Urinary bladder (tissue), 4 donors: ENCODE measurements around the gene SORCS3. TPM values are rescaled to one million over a fixed set of nuclear protein-coding genes. Genes with fewer than 3 reads are reported as not detected.

Source experiments
- DNase-seq: peaks from one replicate; pipeline ENCODE4 v3.0.0-alpha.2; 2015; ENCODE audit errors: extremely low spot score
- H3K27ac ChIP-seq: one replicate; pipeline ENCODE4 v1.5.1; 2013; ENCODE audit warnings: low read depth, mild to moderate bottlenecking, moderate library complexity
- H3K36me3 ChIP-seq: one replicate; pipeline ENCODE4 v1.6.1; 2013; ENCODE audit warnings: mild to moderate bottlenecking, moderate library complexity; ENCODE audit not compliant: insufficient read depth
- H3K4me1 ChIP-seq: one replicate; pipeline ENCODE4 v1.6.1; 2013; ENCODE audit warnings: mild to moderate bottlenecking, moderate library complexity; ENCODE audit not compliant: insufficient read depth
- H3K4me3 ChIP-seq: one replicate; pipeline ENCODE4 v1.5.1; 2013; ENCODE audit warnings: low read depth, low read length
- WGBS: extraction: QIAGEN DNeasy Blood & Tissue Kit; methylation state at CpG from one replicate; pipeline ENCODE4 v1.1.7; 2013; 5-methylcytosine and 5-hydroxymethylcytosine counted together
- polyA plus RNA-seq: library from polyadenylated mRNA; stranded (reverse); fragments of 200-250 nt; gene quantifications from one replicate; pipeline ENCODE4 v1.2.3, GENCODE V29; 2013
- total RNA-seq: library from RNA; depleted of rRNA; stranded (reverse); fragments of >200 nt; gene quantifications from one replicate; pipeline ENCODE4 v1.2.3, GENCODE V29; 2014
- donor health status: healthy with polysubstance abuse.
- donor health status: healthy.

SORCS3 gene
- total and polyA plus RNA-seq, 2 donors, result 0.27 to 1.3 TPM

DNA sequence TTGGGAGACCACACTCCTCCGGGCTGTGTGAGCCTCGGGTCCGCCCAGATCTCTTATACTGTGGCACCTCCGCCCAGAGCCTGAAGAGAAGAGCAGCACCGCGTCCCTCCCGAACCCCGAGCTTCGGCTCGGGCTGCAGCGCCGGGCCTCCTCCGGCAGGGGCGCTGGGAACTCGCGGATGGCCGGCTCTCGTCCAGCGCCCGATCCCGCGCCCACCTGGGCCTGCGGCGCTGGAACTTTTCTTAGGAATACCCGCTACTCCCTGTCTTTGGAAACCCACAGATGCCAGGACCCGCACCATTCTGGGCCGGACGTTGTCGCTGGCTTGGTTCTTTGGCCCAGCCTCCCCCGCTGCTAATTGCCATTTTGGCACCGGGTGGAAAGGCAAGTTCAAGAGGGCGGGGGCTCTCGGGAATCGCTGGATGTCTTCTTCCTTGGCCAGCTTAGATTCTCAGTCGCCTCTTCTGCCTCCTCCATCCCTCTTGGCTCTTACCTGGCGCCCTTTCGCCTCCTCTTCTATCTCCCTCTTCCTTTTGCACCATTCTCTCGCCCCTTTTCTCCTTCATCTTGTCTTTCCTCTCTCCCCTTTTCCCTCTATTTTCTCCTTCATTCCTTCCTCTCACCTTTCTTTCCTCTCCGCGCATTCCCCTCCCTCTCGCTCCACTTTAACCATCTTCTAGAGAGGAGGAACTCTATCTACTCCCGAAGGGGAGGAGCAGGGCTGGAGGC lies 2.1 kb upstream of the SORCS3 start:
- no peak overlapping the region for H3K4me3 ChIP-seq
- H3K36me3 ChIP-seq, result no peaks in the 10 kb centered on the region
- 2% methylated on average over 42 of the region's 42 CpGs for WGBS

DNA sequence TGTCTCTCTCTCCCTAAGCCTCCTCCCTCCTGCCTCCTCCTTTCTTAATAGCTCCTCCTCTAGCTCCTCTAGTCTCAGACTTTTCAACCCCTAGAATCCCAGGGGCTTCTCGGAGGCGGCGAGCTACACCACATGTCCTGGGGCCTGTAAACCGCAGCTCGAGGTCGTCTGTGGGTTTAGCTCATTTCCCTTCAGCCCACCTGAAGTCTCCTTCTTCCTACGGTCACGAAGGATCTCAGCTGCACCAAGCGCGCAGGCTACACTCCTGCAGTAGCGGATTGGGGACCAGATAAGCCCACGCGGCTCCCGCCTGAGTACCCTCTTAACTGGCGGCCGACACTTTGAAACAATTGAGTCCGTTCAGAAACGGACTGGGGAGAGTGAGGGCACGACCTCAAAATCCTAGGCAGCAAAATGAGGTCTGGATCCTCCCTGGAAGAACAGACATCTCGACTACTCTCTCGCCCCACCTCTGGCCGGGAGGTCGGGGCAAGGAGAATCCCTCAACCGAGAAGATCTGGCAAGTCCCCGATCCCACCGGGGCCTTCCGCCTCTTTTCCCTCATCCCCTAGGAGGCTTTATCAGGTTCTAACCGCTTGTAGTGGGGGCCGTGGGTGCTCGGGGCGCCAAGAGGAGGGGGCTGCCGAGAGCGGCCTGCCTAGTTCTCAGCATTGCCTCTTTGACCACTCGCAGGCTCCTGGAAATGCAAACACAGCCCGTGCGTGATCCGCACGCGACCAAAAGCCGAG lies 1.3 kb upstream of the SORCS3 start:
- DNase-seq, result no peak
- Histone ChIP-seq H3K4me3 (no peak overlapping the region), H3K36me3 (no peaks in the 10 kb centered on the region), H3K27ac (no peak overlapping the region), H3K4me1 (no peaks in the 10 kb centered on the region)
- 1% methylated on average over 40 of the region's 40 CpGs for whole genome bisulfite sequencing

More for the DNA sequence above, 2.1 kb upstream of the SORCS3 start:
- no peaks in the 10 kb centered on the region for H3K4me1 ChIP-seq
- DNase-seq, result no peak
- H3K27ac ChIP-seq, result no peak overlapping the region

- 2% methylated on average over 82 of the region's 82 CpGs for WGBS
- DNase-seq, result no peak
- Histone ChIP-seq H3K4me3 (no peak overlapping the region), H3K4me1 (no peaks in the 10 kb centered on the region), H3K27ac (no peak overlapping the region), H3K36me3 (no peaks in the 10 kb centered on the region)
Measured at GRCh38 chr10:104640339-104641186, 527 bp upstream of the SORCS3 start.

GRCh38 chr10:104641937-104642657 lies 1.0 kb downstream of the SORCS3 start:
- DNase-seq, result no peak
- Histone ChIP-seq H3K36me3 (no peaks in the 10 kb centered on the region), H3K4me3 (no peak overlapping the region), H3K27ac (no peak overlapping the region), H3K4me1 (no peaks in the 10 kb centered on the region)
- WGBS, result 1% methylated on average over 47 of the region's 47 CpGs

GRCh38 chr10:104642658-104643302 lies 1.7 kb downstream of the SORCS3 start:
- Histone ChIP-seq H3K4me1 (no peaks in the 10 kb centered on the region), H3K36me3 (no peaks in the 10 kb centered on the region), H3K27ac (no peak overlapping the region), H3K4me3 (no peak overlapping the region)
- WGBS, result 6% methylated on average over 43 of the region's 43 CpGs
- DNase-seq, result no peak

- DNase-seq, result no peak
- no peaks in the 10 kb centered on the region for H3K4me1 ChIP-seq
- H3K4me3 ChIP-seq, result no peak overlapping the region
- no peak overlapping the region for H3K27ac ChIP-seq
- H3K36me3 ChIP-seq, result no peaks in the 10 kb centered on the region
- 87% methylated on average over 11 of the region's 11 CpGs for WGBS
Measured at GRCh38 chr10:104643303-104643663, 2.2 kb downstream of the SORCS3 start.

DNA sequence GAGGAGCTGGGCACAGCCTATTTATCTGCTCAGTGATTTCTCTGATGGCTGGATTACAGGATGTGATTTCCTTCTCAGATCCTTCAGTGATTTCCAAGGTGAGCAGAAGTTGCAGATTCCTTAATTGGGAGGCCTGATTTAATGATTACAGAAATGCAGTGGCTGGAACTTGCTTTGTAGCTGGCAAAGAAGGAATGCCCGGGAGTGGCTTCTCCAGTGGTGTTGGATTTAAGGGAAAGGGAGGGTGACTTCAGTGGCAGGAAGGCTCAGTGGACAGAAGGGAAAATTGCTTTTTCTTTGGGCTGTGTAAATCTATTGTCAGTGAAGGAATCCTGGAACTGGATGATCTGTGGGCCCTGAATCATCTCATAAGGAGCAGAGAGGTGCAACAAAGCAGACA lies 5.1 kb downstream of the SORCS3 start:
- Histone ChIP-seq H3K4me3 (no peak overlapping the region), H3K36me3 (no peaks in the 10 kb centered on the region), H3K4me1 (no peaks in the 10 kb centered on the region), H3K27ac (no peak overlapping the region)
- 77% methylated on average over 1 of the region's 1 CpG for WGBS
- DNase-seq, result no peak

DNA sequence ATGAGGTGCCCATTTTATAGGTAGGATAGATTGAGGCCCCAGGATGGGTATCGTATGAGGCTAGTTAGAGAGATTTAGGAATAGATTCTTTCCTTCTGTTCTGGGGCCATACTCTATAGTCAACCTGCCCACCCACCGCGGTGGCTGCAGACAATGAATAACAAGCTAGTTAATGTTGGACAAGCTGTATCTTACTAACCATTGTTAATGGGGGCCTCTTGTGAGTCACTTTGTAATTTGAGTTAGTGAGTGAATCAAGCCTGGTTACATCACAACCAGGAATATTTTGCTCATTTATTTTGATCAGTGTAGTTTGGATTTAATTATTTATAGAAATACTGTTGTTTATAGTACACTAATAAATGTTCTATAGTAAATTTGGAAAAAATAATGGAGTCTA lies 7.3 kb downstream of the SORCS3 start:
- no peak for DNase-seq
- no peak overlapping the region for H3K4me3 ChIP-seq
- no peaks in the 10 kb centered on the region for H3K36me3 ChIP-seq
- H3K27ac ChIP-seq, result no peak overlapping the region
- 61% methylated on average over 3 of the region's 3 CpGs for WGBS
- no peaks in the 10 kb centered on the region for H3K4me1 ChIP-seq

GRCh38 chr10:104650072-104650471 lies 9.0 kb downstream of the SORCS3 start:
- Histone ChIP-seq H3K4me3 (no peak overlapping the region), H3K4me1 (no peaks in the 10 kb centered on the region), H3K27ac (no peak overlapping the region), H3K36me3 (no peaks in the 10 kb centered on the region)
- no peak for DNase-seq
- 47% methylated on average over 1 of the region's 1 CpG for WGBS

DNA sequence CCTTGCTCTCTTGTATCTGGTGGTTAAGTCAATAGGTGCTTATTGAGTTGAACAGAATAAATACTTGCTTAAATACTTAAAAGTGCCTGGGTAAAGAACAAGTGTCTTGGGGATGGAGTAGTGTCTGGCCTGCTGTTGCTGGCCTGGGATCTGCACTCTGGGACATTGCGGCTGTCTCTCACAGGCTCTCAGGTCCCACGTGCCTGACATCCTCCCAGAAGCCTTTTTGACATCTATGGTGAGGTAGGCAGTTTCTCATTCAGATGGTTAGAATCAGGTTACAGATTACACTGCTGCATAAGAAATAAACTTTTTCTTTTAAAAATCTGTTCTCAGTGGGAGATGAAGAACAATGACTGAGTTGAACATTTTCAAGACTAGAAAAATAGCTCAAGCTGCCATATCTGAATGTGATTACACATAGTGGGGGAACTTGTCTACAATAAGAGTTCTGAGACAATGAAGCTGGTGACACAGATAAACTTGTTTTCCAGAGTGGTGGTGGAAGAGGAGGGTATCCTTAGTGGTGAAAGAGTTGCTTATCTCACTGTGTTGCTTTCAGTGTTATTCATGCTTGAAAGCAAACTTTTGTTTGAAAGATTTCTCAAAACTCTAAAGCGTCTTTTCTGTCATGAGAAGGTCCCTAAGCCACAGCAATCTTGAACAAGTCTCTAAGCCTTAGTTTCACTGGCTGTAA lies 9.7 kb downstream of the SORCS3 start:
- Histone ChIP-seq H3K4me1 (no peaks in the 10 kb centered on the region), H3K4me3 (no peak overlapping the region), H3K27ac (no peak overlapping the region), H3K36me3 (no peaks in the 10 kb centered on the region)
- 66% methylated on average over 3 of the region's 3 CpGs for WGBS
- DNase-seq, result no peak

- no peak for DNase-seq
- 72% methylated on average over 3 of the region's 3 CpGs for WGBS
- Histone ChIP-seq H3K36me3 (no peaks in the 10 kb centered on the region), H3K4me1 (no peaks in the 10 kb centered on the region), H3K27ac (no peak overlapping the region), H3K4me3 (no peak overlapping the region)
Measured at GRCh38 chr10:104657036-104657435, 15.9 kb downstream of the SORCS3 start.

GRCh38 chr10:104657457-104657856 lies 16.4 kb downstream of the SORCS3 start:
- H3K36me3 ChIP-seq, result no peaks in the 10 kb centered on the region
- no peak overlapping the region for H3K4me3 ChIP-seq
- no peak for DNase-seq
- no peak overlapping the region for H3K27ac ChIP-seq
- WGBS, result 53% methylated on average over 3 of the region's 3 CpGs
- no peaks in the 10 kb centered on the region for H3K4me1 ChIP-seq
